Loucy (cell line): ENCODE data around the gene CRYBB1.

Experiments used
- H2AFZ ChIP-seq: fragments of 200-600 bp; sonication (generic); 2 replicates; pipeline ENCODE4 v1.6.0; 2016; ENCODE audit warnings: antibody characterized with exemption, mild to moderate bottlenecking, low read length, moderate library complexity
- H3F3A ChIP-seq: fragments of 200-600 bp; 2 replicates; pipeline ENCODE4 v1.6.0; 2016; ENCODE audit warnings: antibody characterized with exemption, low read depth, mild to moderate bottlenecking
- H3K27me3 ChIP-seq: fragments of 200-600 bp; sonication (generic); 2 replicates; pipeline ENCODE4 v1.6.1; 2014; ENCODE audit warnings: low read length, mild to moderate bottlenecking; ENCODE audit not compliant: insufficient read depth, poor library complexity, severe bottlenecking
- H3K36me3 ChIP-seq: fragments of 200-600 bp; sonication (generic); 2 replicates; pipeline ENCODE4 v1.6.1; 2016; ENCODE audit warnings: low read length; ENCODE audit not compliant: insufficient read depth
- H3K4me1 ChIP-seq: fragments of 200-600 bp; sonication (generic); 2 replicates; pipeline ENCODE4 v1.5.1; 2014; ENCODE audit warnings: low read length, mild to moderate bottlenecking; ENCODE audit not compliant: insufficient read depth, poor library complexity, severe bottlenecking
- H3K4me2 ChIP-seq: fragments of 200-600 bp; sonication (generic); 2 replicates; pipeline ENCODE4 v1.6.0; 2014; ENCODE audit warnings: antibody characterized with exemption, low read length, low read depth, mild to moderate bottlenecking; ENCODE audit not compliant: poor library complexity, severe bottlenecking
- H3K4me3 ChIP-seq: fragments of 200-600 bp; sonication (generic); 2 replicates; pipeline ENCODE4 v1.5.1; 2014; ENCODE audit warnings: low read length, mild to moderate bottlenecking, mixed read lengths; ENCODE audit not compliant: poor library complexity, severe bottlenecking
- H3K79me2 ChIP-seq: fragments of 200-600 bp; sonication (generic); 2 replicates; pipeline ENCODE4 v1.6.1; 2014; ENCODE audit warnings: low read length; ENCODE audit not compliant: insufficient read depth
- H3K9ac ChIP-seq: fragments of 200-600 bp; sonication (generic); 2 replicates; pipeline ENCODE4 v1.6.0; 2014; ENCODE audit warnings: mild to moderate bottlenecking, low read depth, low read length, moderate library complexity; ENCODE audit not compliant: poor library complexity, severe bottlenecking
- H3K9me2 ChIP-seq: fragments of 200-600 bp; sonication (generic); replicated peaks from 2 replicates; pipeline ENCODE4 v1.6.1; 2016; ENCODE audit warnings: low read depth, low read length, mixed read lengths
- H3K9me3 ChIP-seq: fragments of 200-600 bp; sonication (generic); 2 replicates; pipeline ENCODE4 v1.6.1; 2014; ENCODE audit warnings: mild to moderate bottlenecking, antibody characterized with exemption, low read length, low read depth; ENCODE audit not compliant: insufficient read depth
- H4K20me1 ChIP-seq: fragments of 200-600 bp; sonication (generic); 2 replicates; pipeline ENCODE4 v1.6.0; 2014; ENCODE audit warnings: antibody characterized with exemption, low read length, mild to moderate bottlenecking; ENCODE audit not compliant: insufficient read depth, poor library complexity, severe bottlenecking
- CTCF ChIP-seq: fragments of 200-600 bp; sonication (generic); conservative IDR thresholded peaks from 2 replicates; pipeline ENCODE4 v1.5.1; 2014; ENCODE audit warnings: mild to moderate bottlenecking, antibody characterized with exemption, low read length
- EZH2phosphoT487 ChIP-seq: fragments of 200-600 bp; IDR thresholded peaks from 2 replicates; pipeline ENCODE4 v1.6.1; 2018; ENCODE audit warnings: antibody characterized with exemption, mild to moderate bottlenecking, moderate library complexity, borderline replicate concordance

Gene CRYBB1

GRCh38 chr22:26643418-26644100 is 25.7 kb upstream of the CRYBB1 start:
- Histone ChIP-seq H3K9ac (peak overlapping the region; percentile 76), H3K9me3 (no peaks in the 10 kb centered on the region), H3K9me2 (no peaks in the 10 kb centered on the region), H3K4me1 (peaks cover 66% of the 10 kb centered on the region), H3K79me2 (no peaks in the 10 kb centered on the region), H3K27me3 (no peaks in the 10 kb centered on the region), H2AFZ (peak overlapping the region; percentile 22; the same call in 1 of the 2 replicates), H3F3A (no peaks in the 10 kb centered on the region), H3K4me2 (peak overlapping the region; percentile 77), H3K4me3 (peak overlapping the region; percentile 63), H3K36me3 (no peaks in the 10 kb centered on the region), H4K20me1 (no peaks in the 10 kb centered on the region)
- no peak for TF ChIP-seq EZH2phosphoT487
- no peak for TF ChIP-seq CTCF

GRCh38 chr22:26642465-26643417 is 24.9 kb upstream of the CRYBB1 start:
- H3K4me3 ChIP-seq, result peak overlapping the region; percentile 63
- H3K79me2 ChIP-seq, result no peaks in the 10 kb centered on the region
- peak overlapping the region; percentile 76 for H3K9ac ChIP-seq
- H3K4me2 ChIP-seq, result peak overlapping the region; percentile 77
- no peaks in the 10 kb centered on the region for H4K20me1 ChIP-seq
- H3K9me3 ChIP-seq, result no peaks in the 10 kb centered on the region
- H2AFZ ChIP-seq, result peak overlapping the region; percentile 22
- H3K27me3 ChIP-seq, result no peaks in the 10 kb centered on the region
- H3K4me1 ChIP-seq, result peaks cover 60% of the 10 kb centered on the region
- no peaks in the 10 kb centered on the region for H3K36me3 ChIP-seq
- H3F3A ChIP-seq, result no peaks in the 10 kb centered on the region
- no peaks in the 10 kb centered on the region for H3K9me2 ChIP-seq
- peak; percentile 63 for TF ChIP-seq CTCF
- no peak for TF ChIP-seq EZH2phosphoT487

GRCh38 chr22:26636296-26636695 is 18.5 kb upstream of the CRYBB1 start:
- Histone ChIP-seq H3F3A (no peaks in the 10 kb centered on the region), H3K27me3 (no peaks in the 10 kb centered on the region), H3K36me3 (no peaks in the 10 kb centered on the region), H3K4me1 (peaks cover 24% of the 10 kb centered on the region), H3K4me3 (no peak overlapping the region), H3K4me2 (no peak overlapping the region), H3K9ac (no peak overlapping the region), H3K9me2 (no peaks in the 10 kb centered on the region), H4K20me1 (no peaks in the 10 kb centered on the region), H2AFZ (no peak overlapping the region), H3K79me2 (no peaks in the 10 kb centered on the region), H3K9me3 (no peaks in the 10 kb centered on the region)
- TF ChIP-seq EZH2phosphoT487 (no peak), CTCF (no peak)
